RPMI7951 (cell line): ENCODE measurements around the gene OR12D2. TPM values are rescaled to one million over a fixed set of nuclear protein-coding genes. Genes with fewer than 3 reads are reported as not detected.
A peak's percentile ranks its signal among the peaks of the same experiment; 100 is the strongest.
"Not testable (repeated sequence)": the region's sequence is repeated elsewhere in the genome, so short reads cannot be mapped to it uniquely, and the experiment has no call there.

ENCODE experiments used
- DNase-seq: peaks from one replicate; pipeline ENCODE4 v3.0.0-alpha.2; 2012; ENCODE audit warnings: low read depth
- total RNA-seq: library from RNA; depleted of rRNA; stranded (reverse); fragments of >200 nt; shearing (Covaris generic); gene quantifications from 2 replicates; pipeline ENCODE4 v1.2.3, GENCODE V29; 2014; rRNA removed

Gene OR12D2, protein sequence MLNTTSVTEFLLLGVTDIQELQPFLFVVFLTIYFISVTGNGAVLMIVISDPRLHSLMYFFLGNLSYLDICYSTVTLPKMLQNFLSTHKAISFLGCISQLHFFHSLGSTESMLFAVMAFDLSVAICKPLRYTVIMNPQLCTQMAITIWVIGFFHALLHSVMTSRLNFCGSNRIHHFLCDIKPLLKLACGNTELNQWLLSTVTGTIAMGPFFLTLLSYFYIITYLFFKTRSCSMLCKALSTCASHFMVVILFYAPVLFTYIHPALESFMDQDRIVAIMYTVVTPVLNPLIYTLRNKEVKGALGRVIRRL
- total RNA-seq, result not detected in 2 replicates

DNA sequence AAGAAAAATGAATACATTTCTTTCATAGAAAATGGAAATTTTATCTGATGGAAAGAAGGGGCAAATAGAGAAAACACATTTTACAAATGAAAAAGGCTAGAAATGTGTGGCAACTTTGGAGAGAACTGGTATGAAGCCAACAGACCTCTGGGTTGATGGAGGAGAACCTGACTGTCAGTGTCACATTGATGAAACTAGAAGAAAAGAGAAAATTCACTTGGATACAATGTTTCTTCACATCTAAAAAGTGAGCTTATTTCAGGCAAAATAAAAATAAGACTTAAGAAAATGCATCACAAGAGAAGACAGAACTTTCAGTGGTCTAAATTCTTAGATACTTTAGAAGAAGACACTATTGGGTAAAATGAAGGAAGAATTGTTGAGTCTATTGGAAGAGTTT is at the start of gene OR12D2:
Gene OR12D2 (plus strand): TSS at position 301 of the 400 bp plus-strand sequence. CDS start 1,069 bp downstream, outside the sequence.
- DNase-seq, result no peak

DNA sequence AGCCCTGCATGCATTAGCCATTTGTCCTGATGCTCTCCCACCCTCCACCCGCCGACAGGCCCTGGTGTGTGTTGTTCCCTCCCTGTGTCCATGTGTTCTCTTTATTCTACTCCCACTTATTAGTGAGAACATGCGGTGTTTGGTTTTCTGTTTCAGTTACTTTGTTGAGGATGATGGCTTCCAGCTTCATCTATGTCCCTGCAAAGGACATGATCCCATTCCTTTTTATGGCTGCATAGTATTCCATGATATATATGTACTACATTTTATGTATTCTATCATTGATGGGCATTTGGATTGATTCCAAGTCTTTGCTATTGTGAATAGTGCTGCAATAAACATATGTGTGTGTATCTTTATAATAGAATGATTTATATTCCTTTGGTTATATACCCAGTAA is 46.1 kb upstream of the OR12D2 start:
- DNase-seq, result not testable (repeated sequence)

DNA sequence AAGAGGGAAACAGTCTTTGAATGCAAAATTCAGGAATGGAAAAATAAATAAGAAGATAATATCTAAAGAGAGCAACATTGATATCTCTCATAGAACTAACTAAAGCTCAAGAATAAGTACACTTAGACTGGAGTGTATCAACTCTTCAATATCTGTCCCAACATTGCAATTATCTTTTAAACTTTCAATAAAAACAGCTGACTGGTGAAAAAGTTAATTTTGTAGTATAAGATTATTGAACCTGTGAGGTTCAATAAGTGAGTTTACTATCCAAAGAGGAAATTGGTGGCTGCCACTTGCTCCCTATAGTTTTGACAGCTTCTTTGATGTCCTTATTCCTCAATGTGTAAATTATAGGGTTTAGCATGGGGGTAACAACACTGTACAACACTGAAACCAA is 40.5 kb upstream of the OR12D2 start:
- no peak for DNase-seq

DNA sequence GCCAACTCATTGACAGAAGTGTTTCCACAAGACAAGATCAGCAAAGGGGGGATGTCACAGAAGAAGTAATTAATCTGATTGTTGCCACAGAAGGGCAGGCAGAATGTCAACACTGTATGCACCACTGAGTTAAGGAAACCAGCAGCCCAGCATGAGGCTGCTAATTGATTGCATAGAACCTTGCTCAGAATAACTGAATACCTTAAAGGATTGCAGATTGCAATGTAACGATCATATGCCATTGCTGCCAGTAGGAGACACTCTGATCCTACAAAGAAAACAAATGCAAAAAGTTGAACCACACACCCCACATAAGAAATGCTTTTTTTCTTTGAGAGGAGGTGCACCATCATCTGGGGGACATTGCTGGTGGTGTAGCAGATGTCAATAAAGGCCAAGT is 39.8 kb upstream of the OR12D2 start:
- DNase-seq, result no peak

DNA sequence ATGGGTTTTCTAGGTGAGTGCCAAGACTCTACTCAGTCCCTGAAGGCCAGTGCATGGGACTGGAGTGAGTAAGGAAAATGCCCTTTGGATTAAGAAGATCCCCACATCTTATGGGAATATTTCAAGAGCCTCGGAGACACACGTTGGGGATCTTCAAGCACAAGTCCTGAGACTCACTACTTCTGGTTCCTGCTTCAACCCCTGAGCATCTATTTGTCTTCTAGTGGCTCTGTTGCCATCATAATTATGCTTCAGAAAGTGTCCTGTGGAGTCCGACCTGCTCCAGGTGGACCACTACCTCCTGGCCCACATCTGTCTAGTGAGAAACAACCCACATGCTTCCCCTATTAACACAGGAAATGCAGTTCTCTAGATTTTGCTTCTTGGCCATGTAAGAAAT is 26.7 kb upstream of the OR12D2 start, which contains the start of gene OR5V1:
Gene OR5V1 (minus strand): TSS at position 101 of the 400 bp plus-strand sequence. CDS start 12,670 bp downstream, outside the sequence.
- no peak for DNase-seq

DNA sequence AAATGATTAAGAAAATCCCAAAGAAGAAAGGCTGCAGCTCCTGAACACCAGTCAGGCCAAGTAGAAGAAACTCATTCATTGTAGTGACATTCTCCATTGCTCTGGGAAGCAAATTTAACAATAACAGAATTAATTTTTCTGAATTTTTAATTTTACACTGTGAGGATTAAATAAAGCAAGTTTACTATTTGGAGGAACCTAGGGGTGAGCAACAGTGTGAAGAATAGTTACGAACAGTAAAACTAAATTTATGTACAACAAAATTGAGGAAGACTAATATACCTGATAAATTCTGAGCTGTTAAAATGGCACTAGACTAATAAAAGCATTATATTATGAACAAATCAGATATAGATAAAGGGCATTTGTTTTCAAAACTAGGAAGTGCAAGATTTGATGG is 20.2 kb upstream of the OR12D2 start, which contains the start of gene OR12D3:
Gene OR12D3 (minus strand): TSS at position 101 of the 400 bp plus-strand sequence. CDS start 4 bp downstream, at position 97.
- DNase-seq, result no peak

DNA sequence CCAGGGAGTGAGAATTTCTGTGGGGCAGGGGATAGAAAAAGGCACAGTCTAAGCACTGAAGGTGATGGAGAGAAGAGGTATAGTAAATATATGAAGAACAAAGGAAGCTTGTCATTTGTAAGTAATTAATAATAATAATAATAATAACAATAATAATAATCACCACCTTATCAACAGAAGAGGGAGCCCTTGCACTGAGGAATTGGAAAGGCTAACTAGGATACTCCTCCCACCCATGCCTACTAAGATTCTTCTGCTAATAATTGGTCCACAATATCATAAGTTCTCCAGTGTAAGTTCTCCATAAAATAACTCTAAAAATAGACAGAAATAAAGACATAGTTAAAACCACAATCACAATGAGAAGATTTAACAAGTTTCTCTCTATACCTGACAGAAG is 19.4 kb upstream of the OR12D2 start:
- no peak for DNase-seq

DNA sequence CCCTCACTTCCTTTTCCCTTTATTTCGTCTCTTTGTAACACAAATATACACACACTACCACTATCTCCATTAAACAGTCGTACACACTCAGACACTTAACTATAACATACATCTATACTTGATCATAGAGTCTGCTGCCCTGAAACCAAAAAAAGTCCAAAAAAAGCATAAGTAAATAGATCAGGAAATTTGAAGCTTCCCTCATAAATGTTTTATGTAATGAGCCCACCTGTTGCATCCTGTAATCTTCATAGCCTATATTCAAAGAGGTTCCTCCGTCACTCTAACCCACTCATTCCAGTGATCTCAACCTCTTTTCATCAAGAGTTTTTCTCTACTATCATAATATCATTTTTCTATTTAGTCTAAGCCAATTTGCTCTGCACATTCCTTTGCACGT is 6.9 kb upstream of the OR12D2 start:
- no peak for DNase-seq

DNA sequence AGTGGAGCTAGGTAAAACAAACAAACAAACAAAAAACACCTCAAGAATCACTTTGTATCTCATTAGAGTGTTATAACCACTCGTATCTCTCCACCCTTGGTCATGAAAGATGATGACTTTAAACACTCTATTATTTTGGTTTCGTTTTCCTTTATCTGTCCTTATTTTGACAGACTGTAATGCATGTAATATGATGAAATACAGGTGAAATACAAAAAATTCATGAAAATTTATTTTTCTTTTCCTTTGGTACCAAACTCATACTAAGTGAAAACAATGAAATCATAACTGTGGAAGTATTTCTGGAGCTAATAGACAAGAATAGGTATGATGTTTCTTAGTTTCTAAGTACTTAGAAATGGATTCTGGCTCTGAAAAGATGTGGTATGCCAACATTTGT is 4.1 kb downstream of the OR12D2 start:
- no peak for DNase-seq

DNA sequence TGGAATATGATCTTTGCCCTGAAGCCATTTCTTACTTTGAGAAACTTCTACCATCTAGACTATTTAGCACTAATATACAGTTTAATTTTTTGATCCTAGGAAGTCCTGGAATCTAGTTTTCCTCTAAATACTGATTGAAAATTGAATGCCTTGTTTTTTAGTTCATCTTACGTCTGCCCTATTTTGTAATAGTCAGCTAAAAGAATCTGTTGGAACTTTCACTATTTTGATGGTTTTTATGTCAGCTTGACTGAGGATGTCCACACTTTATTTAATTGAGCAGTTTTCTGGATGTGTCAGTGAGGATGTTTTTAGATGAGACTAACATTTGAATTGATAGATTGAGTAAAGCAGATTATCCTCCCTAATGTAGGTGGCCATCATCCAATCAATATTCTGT is 8.4 kb downstream of the OR12D2 start:
- no peak for DNase-seq

DNA sequence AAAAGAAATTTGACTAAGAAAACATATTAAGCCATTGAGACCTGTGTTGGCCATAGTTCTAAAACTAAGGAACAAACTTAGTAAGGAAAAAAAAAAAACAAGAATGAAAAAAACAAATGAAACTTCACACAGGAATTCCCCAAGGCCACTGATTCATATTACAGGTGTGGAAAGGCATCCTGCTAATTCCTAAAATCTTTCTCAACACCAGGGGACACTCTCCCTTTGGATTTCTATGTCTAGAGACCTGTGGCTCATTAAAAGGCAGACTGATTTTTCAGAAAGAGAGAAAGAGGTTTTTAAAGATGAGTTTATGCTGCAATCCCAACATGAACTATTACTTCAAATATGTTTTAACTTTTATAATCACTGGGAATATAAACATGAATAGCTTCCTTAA is 19.2 kb downstream of the OR12D2 start, which contains the start of gene OR12D1:
Gene OR12D1 (plus strand): TSS at position 341 of the 400 bp plus-strand sequence.
- DNase-seq, result no peak

DNA sequence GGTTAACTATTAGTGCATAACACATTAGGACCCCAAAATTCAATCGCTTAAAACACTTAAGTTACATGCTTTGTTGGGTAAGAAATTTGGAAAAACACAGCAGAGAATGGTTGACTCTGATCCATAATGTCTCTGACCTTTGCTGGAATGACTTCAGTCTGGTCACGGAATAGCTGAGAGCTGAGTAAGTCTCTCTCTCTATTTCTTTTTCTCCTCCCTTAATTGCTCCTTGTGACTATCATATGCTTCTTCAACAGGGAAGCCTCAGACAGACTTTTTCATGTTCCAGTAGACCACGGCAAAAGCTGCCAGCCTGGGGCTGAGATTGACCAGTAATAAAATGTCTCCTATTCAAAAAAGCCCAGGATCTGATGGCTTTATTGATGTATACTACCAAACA is 24.1 kb downstream of the OR12D2 start:
- peak; percentile 7 for DNase-seq

DNA sequence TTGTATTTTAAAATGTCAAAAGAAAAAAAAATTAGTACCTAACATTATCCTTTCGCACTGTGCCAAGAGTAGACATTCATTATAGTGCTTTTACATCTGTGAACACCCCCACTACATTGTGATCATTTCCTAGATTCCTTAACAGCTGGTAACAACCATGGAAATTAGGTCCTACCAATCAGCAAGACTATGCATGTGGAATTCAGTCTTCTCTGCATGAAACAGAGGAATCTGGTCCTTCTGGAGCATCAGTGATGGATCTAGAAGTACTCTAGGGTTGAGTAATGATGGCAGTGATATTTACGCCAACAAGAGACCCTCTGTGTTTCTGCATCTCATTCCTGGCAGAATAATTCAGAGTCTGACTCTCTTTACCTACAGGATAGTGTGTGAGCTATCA is 28.7 kb downstream of the OR12D2 start:
- DNase-seq, result no peak

DNA sequence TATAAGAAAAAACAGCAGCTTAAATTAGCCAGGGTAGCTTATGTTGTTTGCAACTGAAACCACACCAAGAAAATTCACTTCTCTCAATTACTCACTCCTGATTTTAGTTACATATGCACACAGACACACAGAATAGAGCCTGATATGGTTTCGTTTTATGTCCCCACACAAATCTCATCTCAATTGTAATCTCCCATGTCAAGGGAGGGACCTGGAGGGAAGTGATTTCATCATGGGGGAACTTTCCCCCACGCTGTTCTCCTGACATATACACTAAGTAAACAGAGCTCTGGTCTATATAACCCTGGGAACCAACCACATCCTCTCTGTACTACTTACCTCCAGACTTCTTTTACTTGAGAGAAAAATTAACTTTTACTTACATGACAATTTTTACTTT is 29.1 kb downstream of the OR12D2 start:
- DNase-seq, result no peak

DNA sequence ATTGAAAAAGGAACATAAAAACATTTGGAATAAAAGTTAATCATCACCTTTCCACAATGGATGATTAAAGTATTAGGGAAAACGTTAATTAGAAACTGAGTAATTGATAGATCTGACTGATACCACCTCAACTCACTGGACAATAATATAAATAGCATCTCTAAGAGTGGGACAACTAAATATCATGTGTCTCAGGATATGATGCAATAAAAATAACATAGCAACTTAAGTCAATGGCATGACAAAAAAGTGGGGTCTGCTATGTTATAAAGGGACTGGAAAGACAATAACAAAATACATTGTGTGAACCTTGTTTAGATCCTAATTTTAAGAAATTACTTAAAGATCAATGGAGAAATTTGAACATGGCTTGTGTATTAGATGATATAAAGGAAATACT is 29.6 kb downstream of the OR12D2 start:
- DNase-seq, result no peak

DNA sequence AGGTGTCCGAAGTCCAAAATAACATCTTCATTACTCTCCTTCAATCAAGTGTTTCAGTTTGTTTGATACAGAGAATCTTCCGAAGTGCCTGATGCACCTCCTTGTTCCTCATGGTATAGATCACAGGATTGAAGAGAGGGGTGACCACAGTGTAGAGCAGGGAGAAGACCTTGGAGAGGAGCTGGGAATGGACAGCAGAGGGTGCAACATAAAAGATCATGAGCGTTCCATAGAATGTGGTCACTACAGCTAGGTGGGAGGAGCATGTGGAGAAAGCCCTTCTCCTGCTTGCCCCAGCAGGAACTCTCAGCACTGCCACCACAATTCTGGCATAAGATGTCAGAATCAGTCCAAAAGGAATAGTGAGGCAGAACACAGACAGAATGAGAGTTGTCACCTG is 31.2 kb downstream of the OR12D2 start:
- no peak for DNase-seq

DNA sequence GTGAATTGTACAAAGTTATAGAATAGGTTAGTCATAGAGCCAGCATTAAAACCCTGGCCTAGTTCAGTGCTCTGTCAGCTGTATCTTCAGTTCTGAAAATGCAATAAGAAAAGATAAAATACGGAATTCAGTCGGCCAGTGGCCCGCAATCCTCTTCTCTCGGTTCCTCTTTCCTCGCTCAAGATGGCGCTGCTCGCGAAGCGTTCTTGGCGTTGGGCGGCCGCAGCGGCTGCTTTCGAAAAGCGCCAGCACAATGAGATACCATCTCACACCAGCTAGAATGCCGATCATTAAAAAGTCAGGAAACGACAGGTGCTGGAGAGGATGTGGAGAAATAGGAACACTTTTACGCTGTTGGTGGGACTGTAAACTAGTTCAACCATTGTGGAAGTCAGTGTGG is 41.3 kb downstream of the OR12D2 start:
- DNase-seq, result not testable (repeated sequence)

DNA sequence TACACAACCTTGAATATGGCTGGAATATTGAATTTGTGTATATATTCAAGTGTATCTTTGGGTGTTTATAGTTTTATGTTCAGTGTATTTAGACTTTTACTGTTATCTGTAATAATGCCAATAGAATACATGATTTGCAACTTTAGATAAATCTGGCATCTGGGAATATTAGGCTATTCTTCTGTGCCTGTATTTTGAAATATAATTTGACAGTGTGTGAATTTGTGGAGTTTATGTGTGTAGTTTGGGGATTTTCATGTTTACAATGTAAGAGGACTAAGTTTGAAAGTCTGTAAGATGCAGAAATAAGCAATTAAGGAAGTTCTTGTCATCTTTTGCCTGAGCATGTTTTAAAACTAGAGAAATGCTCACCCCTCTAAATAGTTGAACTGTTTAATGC is 43.6 kb downstream of the OR12D2 start, which contains the start of gene OR10C1:
Gene OR10C1 (plus strand): TSS at position 301 of the 400 bp plus-strand sequence. CDS start 710 bp downstream, outside the sequence.
- DNase-seq, result no peak

DNA sequence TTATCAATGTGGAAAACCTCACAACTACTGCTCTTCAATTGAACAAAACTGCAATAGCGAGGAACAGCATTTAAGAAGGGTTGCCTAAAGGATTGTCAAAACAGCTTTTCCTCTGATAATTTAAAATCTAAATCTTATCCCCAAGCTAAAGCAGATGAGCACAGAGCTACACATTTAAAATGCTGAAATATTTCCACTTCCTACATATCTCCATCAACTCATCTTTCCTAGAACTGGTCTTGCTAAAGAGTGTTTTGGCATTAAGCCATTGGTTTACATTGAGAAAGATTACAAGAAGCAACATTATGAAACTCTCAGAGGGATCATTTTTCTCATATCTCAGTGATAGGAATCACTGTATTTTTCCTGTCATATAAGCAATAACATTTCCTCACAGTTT is 47.3 kb downstream of the OR12D2 start:
- DNase-seq, result no peak

DNA sequence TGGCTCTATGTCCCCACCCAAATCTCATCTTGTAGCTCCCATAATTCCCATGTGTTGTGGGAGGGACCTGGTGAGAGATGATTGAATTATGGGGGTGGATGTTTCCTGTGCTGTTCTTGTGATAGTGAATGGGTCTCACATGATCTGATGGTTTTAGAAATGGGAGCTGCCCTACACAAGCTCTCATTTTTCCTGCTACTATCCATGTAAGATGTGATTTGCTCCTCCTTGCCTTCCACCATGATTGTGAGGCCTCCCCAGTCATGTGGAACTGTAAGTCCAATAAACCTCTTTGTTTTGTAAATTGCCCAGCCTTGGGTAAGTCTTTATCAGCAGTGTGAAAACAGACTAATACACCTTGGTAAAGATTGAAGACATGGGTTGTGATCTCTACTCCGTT is 48.6 kb downstream of the OR12D2 start:
- DNase-seq, result not testable (repeated sequence)
